ENCODE data around the gene SLC24A4. TPM values are rescaled to one million over a fixed set of nuclear protein-coding genes. Genes with fewer than 3 reads are reported as not detected.

The SLC24A4 gene
- total and polyA plus RNA-seq, 2 donors (not counting 3 experiments of a cell fraction or from before 2014, with no cell fraction given) = 0.07 to 0.08 TPM

GRCh38 chr14:92466059-92466458, 143.1 kb downstream of the SLC24A4 start:
- intact Hi-C loops (cut with micrococcal nuclease) = no loop called here

More at GRCh38 chr14:92466059-92466458, 143.1 kb downstream of the SLC24A4 start:
- no peak overlapping the region for H3K9ac ChIP-seq (replicated peaks; ENCODE audit: extremely low read depth, insufficient read depth, low read length)
- peaks cover 0 to 2% of the 10 kb centered on the region in 2 experiments for H3K27me3 ChIP-seq (ENCODE audit: control insufficient read depth in 2 of 2, insufficient read depth in 2 of 2, low read length in 2 of 2)
- dilution Hi-C loops (cut with MboI; ENCODE audit: extremely low pct_ligation_motif_present, low sequenced_read_pairs) = no loop called here
- no peaks in the 10 kb centered on the region for H3K36me3 ChIP-seq (ENCODE audit: control insufficient read depth in 2 of 2, extremely low read depth in 1 of 2, insufficient read depth in 2 of 2, low read length in 2 of 2)
- no peak for FAIRE-seq
- no peak for DNase-seq (ENCODE audit: low read depth, low spot score)
- CTCF ChIA-PET = interaction anchor here (1.0 to 1.1 kb wide), 2 partner anchors 14 to 58 kb away, joined by 3 read pairs; no protein-coding TSS in a partner anchor
- POLR2A ChIA-PET = no interaction called here
- H2AFZ ChIP-seq (ENCODE audit: low read depth, low read length) = no peak overlapping the region
- TF ChIP-seq POLR2AphosphoS5 (IDR thresholded peaks at IDR 0.05; ENCODE audit: insufficient read depth, low read depth, low read length) (no peak), MYC (IDR thresholded peaks at IDR 0.05; ENCODE audit: low read depth, low read length) (no peak), CTCF (IDR thresholded peaks at IDR 0.05; ENCODE audit: extremely low read depth in 1 of 2, insufficient read depth in 1 of 2, low read depth in 1 of 2, low read length in 2 of 2) (no peak), MAX (IDR thresholded peaks at IDR 0.05; ENCODE audit: insufficient read depth, insufficient read length) (no peak), POLR2A (IDR thresholded peaks at IDR 0.05; ENCODE audit: low read depth, low read length) (no peak), EZH2 (IDR thresholded peaks at IDR 0.05; ENCODE audit: borderline replicate concordance, low read depth, low read length, severe bottlenecking) (no peak), GATA2 (IDR thresholded peaks at IDR 0.05; ENCODE audit: insufficient read depth, insufficient read length, low read depth, low read length) (no peak), JUN (IDR thresholded peaks at IDR 0.05; ENCODE audit: borderline replicate concordance, insufficient read depth, insufficient read length, low read depth) (no peak), FOS (IDR thresholded peaks at IDR 0.05; ENCODE audit: borderline replicate concordance, insufficient read depth, low read length) (no peak)
- H3K4me1 ChIP-seq (ENCODE audit: control insufficient read depth, extremely low read depth, insufficient read depth, low read length) = peaks cover 8% of the 10 kb centered on the region
- no peak overlapping the region for H3K4me2 ChIP-seq (ENCODE audit: insufficient read depth, low read length)
- no peak overlapping the region for H3K4me3 ChIP-seq (replicated peaks in 1 of 3; ENCODE audit: insufficient read depth in 1 of 3, low read depth in 1 of 3, low read length in 3 of 3)
- H3K79me2 ChIP-seq (ENCODE audit: control insufficient read depth, insufficient read depth, low read length) = no peaks in the 10 kb centered on the region
- H3K27ac ChIP-seq (ENCODE audit: insufficient read depth, low read depth, low read length) = no peak overlapping the region
- H3K9me1 ChIP-seq (replicated peaks; ENCODE audit: control insufficient read depth, extremely low read depth, insufficient read depth, low read length) = no peaks in the 10 kb centered on the region
- no peaks in the 10 kb centered on the region for H4K20me1 ChIP-seq (replicated peaks; ENCODE audit: control insufficient read depth, extremely low read depth, insufficient read depth, low read length)
- no TSS peak for BruUV-seq (replicated peaks)
- no peaks in the 10 kb centered on the region for H3K9me3 ChIP-seq (replicated peaks; ENCODE audit: control insufficient read depth, insufficient read depth, low read length)

Data from endothelial cell of umbilical vein (primary cell).